CD4-positive, alpha-beta T cell treated with Interleukin-6 at 100 ng/mL for 8 hours (primary cell): ENCODE measurements around the gene PLLP.

Experiments
- DNase-seq: peaks from one replicate; pipeline ENCODE4 v3.0.0-alpha.2; 2020; ENCODE audit warnings: mixed read lengths, low spot score

Gene PLLP

GRCh38 chr16:57225978-57226377, 58.5 kb downstream of the PLLP start:
- no peak for DNase-seq

- DNase-seq: no peak
Observed at GRCh38 chr16:57224651-57225335, 59.7 kb downstream of the PLLP start.

- DNase-seq: no peak
Observed at GRCh38 chr16:57223057-57223456, 61.4 kb downstream of the PLLP start.

GRCh38 chr16:57216968-57217367, 67.5 kb downstream of the PLLP start:
- no peak for DNase-seq

GRCh38 chr16:57213462-57213861, 71.0 kb downstream of the PLLP start:
- DNase-seq: no peak

DNA sequence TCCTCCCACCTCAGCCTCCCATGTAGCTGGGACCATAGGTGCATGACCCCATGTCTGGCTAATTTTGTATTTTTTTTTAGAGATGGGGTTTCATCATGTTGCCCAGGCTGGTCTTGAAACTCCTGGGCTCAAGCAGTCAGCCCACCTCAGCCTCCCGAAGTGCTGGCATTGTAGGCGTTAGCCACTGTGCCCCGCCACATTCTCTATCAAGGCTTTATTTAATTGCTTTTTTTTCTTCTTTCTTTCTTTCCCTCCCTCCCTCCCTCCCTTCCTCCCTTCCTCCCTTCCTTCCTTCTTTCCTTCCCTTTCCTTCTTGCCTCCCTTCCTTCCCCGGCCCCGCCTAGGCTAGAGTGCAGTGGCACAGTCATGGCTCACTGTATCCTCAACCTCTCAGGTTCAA, 74.7 kb downstream of the PLLP start:
- no peak for DNase-seq

- DNase-seq: no peak
Observed at GRCh38 chr16:57208926-57209325, 75.5 kb downstream of the PLLP start.
